Measurements from ENCODE around the gene AKR1D1. TPM values are rescaled to one million over a fixed set of nuclear protein-coding genes. Genes with fewer than 3 reads are reported as not detected.

Gene AKR1D1
- total RNA-seq, 1 experiment from 2014 or later, result not detected

- no peaks in the 10 kb centered on the region for H4K20me1 ChIP-seq (ENCODE audit: insufficient read depth)
- BruUV-seq (replicated peaks), result no TSS peak
- peak in 1 of 2 experiments; percentile 78 for DNase-seq
- no peaks in the 10 kb centered on the region for H3K27me3 ChIP-seq (ENCODE audit: insufficient read depth, low read depth)
- no peak overlapping the region; the same call in 1 of the 2 replicates for H2AFZ ChIP-seq
- H3F3A ChIP-seq (ENCODE audit: insufficient read depth, low read depth), result peaks cover 28% of the 10 kb centered on the region
- no peaks in the 10 kb centered on the region for H3K9me2 ChIP-seq (ENCODE audit: insufficient read depth)
- peaks cover 44% of the 10 kb centered on the region for H3K4me1 ChIP-seq (replicated peaks; ENCODE audit: insufficient read depth)
- POLR2A ChIA-PET (ENCODE audit: unreplicated experiment), result interaction anchor here (0.7 kb wide), 1 partner anchor 49 kb away, joined by 3 read pairs; no protein-coding TSS in a partner anchor
- H3K4me2 ChIP-seq, result 0 out of 2 replicates have a peak overlapping the region, but pooled peaks have one; percentile 8
- H3K36me3 ChIP-seq (ENCODE audit: low read depth), result no peaks in the 10 kb centered on the region
- intact Hi-C loops (cut with micrococcal nuclease; ENCODE audit: unreplicated experiment), result no loop called here
- H3K27ac ChIP-seq, result peak overlapping the region; percentile 54
- no peak for TF ChIP-seq CTCF (conservative IDR thresholded peaks at IDR 0.05)
- no peak for TF ChIP-seq EZH2 (IDR thresholded peaks at IDR 0.05; ENCODE audit: low read depth)
- CTCF ChIA-PET, result interaction anchor here (0.5 to 0.6 kb wide), 2 partner anchors 123 to 548 kb away, joined by 5 to 6 read pairs; no protein-coding TSS in a partner anchor
- no peaks in the 10 kb centered on the region for H3K9me3 ChIP-seq (ENCODE audit: insufficient read depth, low read depth)
- H3K79me2 ChIP-seq (ENCODE audit: low read depth), result no peaks in the 10 kb centered on the region
- no peak overlapping the region for H3K4me3 ChIP-seq
Observed at GRCh38 chr7:138092486-138093028, 16.3 kb downstream of the AKR1D1 start.

DNA sequence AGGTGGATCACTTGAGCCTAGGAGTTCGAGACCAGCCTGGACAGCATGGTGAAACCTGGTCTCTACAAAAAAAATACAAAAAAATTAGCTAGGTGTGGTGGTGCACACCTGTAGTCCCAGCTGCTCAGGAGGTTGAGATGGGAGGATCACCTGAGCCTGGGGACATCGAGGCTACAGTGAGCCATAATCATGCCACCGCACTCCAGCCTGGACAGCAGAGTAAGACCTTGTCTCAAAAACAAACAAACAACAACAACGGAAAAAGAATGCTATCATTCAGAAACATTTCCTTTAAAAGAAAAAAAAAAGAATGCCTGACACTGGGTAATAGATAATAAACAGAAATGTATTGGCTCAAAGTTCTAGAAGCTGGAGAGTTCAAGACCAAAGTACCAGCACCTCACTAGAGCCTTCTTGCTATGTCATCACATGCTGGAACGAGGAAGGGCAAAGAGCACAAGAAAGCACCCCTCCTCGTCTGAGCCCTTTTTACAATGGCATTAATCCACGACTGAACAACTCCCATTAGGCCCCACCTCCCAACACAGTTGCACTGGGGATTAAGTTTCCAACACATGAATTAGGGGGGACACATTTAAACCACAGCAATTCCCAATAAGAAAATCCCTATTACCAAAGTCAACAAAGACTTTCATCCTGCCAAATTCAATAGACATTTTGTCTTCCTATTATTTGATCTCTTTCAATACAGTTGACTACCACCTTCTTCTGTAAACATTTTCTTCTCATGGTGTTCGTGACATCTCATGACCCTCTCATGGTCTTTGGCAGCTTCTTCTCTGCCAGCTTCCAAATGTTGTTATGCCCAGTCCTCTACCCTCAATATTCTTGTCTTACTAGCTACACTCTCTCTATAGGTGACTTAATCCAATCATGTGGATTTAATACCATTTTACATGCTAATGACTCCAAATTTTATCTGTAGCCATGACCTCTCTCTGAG is 20.0 kb downstream of the AKR1D1 start:
- H3K9me3 ChIP-seq (ENCODE audit: insufficient read depth, low read depth), result no peaks in the 10 kb centered on the region
- intact Hi-C loops (cut with micrococcal nuclease; ENCODE audit: unreplicated experiment), result loop anchor here (5.0 kb wide), 1 partner anchor 194 kb away; no protein-coding TSS in a partner anchor
- H3F3A ChIP-seq (ENCODE audit: insufficient read depth, low read depth), result 0 out of 2 replicates have a peak, but pooled peaks cover 6% of the 10 kb centered on the region
- TF ChIP-seq CTCF (conservative IDR thresholded peaks at IDR 0.05), result no peak
- no peak for TF ChIP-seq EZH2 (IDR thresholded peaks at IDR 0.05; ENCODE audit: low read depth)
- DNase-seq, result no peak
- no peak overlapping the region for H2AFZ ChIP-seq
- H3K4me3 ChIP-seq, result no peak overlapping the region
- no peak overlapping the region for H3K4me2 ChIP-seq
- no peaks in the 10 kb centered on the region for H3K9me2 ChIP-seq (ENCODE audit: insufficient read depth)
- peaks cover 17% of the 10 kb centered on the region for H3K4me1 ChIP-seq (replicated peaks; ENCODE audit: insufficient read depth)
- BruUV-seq (replicated peaks), result no TSS peak
- POLR2A ChIA-PET (ENCODE audit: unreplicated experiment), result no interaction called here
- no peak overlapping the region for H3K27ac ChIP-seq
- H3K79me2 ChIP-seq (ENCODE audit: low read depth), result no peaks in the 10 kb centered on the region
- H3K36me3 ChIP-seq (ENCODE audit: low read depth), result no peaks in the 10 kb centered on the region
- no peaks in the 10 kb centered on the region for H3K27me3 ChIP-seq (ENCODE audit: insufficient read depth, low read depth)
- H4K20me1 ChIP-seq (ENCODE audit: insufficient read depth), result no peaks in the 10 kb centered on the region
- CTCF ChIA-PET, result no interaction called here

- CTCF ChIA-PET, result no interaction called here
- intact Hi-C loops (cut with micrococcal nuclease; ENCODE audit: unreplicated experiment), result loop anchor here (5.0 kb wide), 1 partner anchor 195 kb away; no protein-coding TSS in a partner anchor
Observed at GRCh38 chr7:138097064-138097741, 20.9 kb downstream of the AKR1D1 start.

More at GRCh38 chr7:138097064-138097741, 20.9 kb downstream of the AKR1D1 start:
- no peaks in the 10 kb centered on the region for H3K36me3 ChIP-seq (ENCODE audit: low read depth)
- H4K20me1 ChIP-seq (ENCODE audit: insufficient read depth), result no peaks in the 10 kb centered on the region
- H3K4me3 ChIP-seq, result no peak overlapping the region
- H3K9me2 ChIP-seq (ENCODE audit: insufficient read depth), result no peaks in the 10 kb centered on the region
- no TSS peak for BruUV-seq (replicated peaks)
- peak; percentile 60 for TF ChIP-seq CTCF (conservative IDR thresholded peaks at IDR 0.05)
- TF ChIP-seq EZH2 (IDR thresholded peaks at IDR 0.05; ENCODE audit: low read depth), result no peak
- 0 out of 2 replicates have a peak, but pooled peaks cover 6% of the 10 kb centered on the region for H3F3A ChIP-seq (ENCODE audit: insufficient read depth, low read depth)
- no peaks in the 10 kb centered on the region for H3K27me3 ChIP-seq (ENCODE audit: insufficient read depth, low read depth)
- H3K4me2 ChIP-seq, result no peak overlapping the region
- peaks cover 12% of the 10 kb centered on the region for H3K4me1 ChIP-seq (replicated peaks; ENCODE audit: insufficient read depth)
- no peak overlapping the region for H3K27ac ChIP-seq
- POLR2A ChIA-PET (ENCODE audit: unreplicated experiment), result no interaction called here
- no peaks in the 10 kb centered on the region for H3K9me3 ChIP-seq (ENCODE audit: insufficient read depth, low read depth)
- peak; percentile 13 to 39 for DNase-seq
- no peaks in the 10 kb centered on the region for H3K79me2 ChIP-seq (ENCODE audit: low read depth)
- H2AFZ ChIP-seq, result no peak overlapping the region

Data from PC-9 (cell line).